GM12801 (cell line): ENCODE measurements around the gene PBX1.

ENCODE experiments used
- TF ChIP-seq, protein P1 (sequence below): IDR thresholded peaks from one replicate; pipeline ENCODE4 v1.5.1; 2011; ENCODE audit warnings: control low read depth; ENCODE audit not compliant: insufficient read length; ENCODE audit errors: extremely low read depth

Gene PBX1

DNA sequence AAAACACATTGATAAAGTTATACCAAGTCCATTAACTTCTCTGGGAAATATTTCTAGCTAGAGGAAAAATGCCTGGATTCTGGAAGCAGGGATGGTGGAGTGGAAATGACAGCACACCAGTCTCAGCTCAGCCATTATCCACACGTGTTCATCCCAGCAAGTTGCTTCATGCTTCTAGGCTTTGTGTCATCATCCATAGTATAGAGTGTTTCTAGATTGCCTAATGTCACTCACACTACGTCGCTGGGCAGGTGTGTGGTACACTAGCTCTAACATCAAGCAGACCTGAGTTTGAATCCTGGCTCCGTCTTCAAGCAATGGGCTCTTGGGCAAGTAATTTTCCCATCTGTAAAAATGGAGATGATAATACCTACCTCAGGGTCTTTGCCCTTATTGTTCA, 326.3 kb downstream of the PBX1 start:
- TF ChIP-seq, protein P1, sequence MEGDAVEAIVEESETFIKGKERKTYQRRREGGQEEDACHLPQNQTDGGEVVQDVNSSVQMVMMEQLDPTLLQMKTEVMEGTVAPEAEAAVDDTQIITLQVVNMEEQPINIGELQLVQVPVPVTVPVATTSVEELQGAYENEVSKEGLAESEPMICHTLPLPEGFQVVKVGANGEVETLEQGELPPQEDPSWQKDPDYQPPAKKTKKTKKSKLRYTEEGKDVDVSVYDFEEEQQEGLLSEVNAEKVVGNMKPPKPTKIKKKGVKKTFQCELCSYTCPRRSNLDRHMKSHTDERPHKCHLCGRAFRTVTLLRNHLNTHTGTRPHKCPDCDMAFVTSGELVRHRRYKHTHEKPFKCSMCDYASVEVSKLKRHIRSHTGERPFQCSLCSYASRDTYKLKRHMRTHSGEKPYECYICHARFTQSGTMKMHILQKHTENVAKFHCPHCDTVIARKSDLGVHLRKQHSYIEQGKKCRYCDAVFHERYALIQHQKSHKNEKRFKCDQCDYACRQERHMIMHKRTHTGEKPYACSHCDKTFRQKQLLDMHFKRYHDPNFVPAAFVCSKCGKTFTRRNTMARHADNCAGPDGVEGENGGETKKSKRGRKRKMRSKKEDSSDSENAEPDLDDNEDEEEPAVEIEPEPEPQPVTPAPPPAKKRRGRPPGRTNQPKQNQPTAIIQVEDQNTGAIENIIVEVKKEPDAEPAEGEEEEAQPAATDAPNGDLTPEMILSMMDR, result no peak

DNA sequence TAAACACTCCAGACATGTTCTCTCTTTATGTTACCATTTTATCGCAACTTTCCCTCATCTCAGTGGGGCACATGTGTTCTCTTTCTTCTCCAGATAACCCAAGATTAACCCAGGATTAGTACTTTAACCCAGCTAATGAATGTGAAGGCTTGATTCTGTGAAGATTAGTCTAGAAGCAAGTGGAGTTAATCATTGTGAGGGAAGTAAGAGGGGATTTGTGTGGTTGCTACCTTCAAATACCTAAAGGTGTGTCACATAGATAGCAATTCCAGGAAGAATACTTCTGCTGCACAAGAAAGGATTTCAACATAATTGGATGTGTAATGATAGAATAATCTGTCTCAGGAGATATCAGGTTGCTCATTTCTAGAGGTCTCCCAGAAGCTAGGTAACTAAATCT, 327.1 kb downstream of the PBX1 start:
- TF ChIP-seq, protein P1, result no peak

DNA sequence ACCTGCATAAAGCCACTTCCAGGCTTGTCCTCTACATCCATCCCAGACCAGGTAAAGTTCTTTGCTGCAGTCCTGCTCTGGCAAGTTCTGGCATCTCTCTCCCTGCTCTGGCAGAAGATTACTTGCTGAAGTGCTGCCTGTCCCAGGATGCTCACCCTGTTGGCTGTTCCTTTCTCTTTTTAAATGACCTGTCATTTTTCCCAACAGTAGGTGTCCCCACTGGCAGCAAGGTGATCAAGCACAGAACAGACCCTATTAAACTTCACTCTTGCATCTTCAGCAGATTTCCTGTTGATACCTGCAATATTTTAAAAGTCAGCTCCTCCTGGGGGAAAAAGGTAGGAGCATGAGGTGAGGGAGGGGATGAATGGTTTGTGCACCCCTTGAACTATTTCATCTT, 332.6 kb downstream of the PBX1 start:
- TF ChIP-seq, protein P1, result no peak

DNA sequence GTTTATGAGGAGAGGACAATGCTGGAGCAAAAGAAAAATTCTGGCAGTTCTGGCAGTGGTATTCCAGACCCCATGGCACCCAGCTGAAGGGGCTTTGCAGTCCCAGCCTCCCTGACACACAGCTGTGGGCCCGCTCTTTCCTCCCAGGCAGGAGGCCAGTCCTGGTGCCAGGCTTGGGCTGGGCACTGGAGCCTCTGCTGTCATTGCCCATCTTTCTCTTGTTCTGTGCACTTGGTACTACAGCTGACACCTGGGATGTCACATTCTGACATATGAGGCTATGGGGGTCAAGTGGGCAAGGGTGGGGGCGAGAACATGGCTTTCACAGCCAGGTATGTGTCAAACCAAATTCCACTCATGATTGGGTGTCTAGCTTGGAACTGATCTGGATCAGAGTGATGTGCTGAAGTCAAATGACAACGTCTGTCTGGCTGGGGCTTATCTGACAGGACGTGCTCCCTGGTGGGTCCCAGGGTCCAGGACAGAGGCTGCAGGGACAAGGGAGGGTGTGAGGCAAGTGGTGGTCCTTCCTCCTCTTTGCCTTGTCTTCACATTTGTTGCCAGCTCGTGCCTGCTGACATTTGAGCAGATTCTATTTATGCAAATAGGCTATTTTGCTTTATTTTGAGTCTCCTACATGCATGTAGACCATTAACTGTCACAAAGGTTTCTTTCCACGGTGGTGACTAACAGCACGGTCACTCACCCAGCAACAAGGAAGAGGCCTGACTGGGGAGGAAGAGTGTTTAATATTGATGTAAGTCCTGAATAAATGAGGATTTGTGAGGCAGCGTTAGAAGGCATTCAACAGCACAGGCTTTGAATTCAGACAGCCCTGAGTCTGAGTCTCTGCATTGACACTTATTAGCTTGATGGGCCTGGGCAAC, 336.3 kb downstream of the PBX1 start:
- TF ChIP-seq, protein P1, result no peak

DNA sequence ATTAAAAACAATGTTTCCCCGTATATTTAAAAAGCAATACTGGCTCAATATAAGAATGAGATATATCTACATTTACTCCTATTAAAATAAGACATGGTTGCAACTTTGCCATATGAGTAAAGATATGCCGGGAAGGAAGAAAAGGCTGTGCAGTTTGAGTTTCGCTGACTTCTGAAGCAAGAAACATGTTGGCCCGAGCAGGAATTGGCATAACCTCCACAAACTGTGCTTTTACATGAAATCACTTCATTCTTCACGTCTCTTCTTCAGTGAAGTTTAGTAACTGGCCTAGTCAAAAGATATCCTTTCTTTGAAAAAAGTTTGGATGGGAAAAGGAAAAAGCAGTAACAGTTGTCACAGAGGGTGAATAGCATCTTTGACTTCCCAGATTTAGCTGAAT, 342.0 kb downstream of the PBX1 start:
- TF ChIP-seq, protein P1, result no peak
